GM18505 (cell line): ENCODE measurements around the gene CERT1.
"Not testable (repeated sequence)": the region's sequence is repeated elsewhere in the genome, so short reads cannot be mapped to it uniquely, and the experiment has no call there.

ENCODE experiments used
- ATAC-seq: cut with Tn5 transposase; IDR thresholded peaks from one replicate; pipeline ENCODE4 v1.9.1; 2021; ENCODE audit not compliant: unreplicated experiment
- POLR2A ChIP-seq: IDR thresholded peaks from 4 replicates; pipeline ENCODE4 v1.6.1; 2011; ENCODE audit warnings: borderline replicate concordance; ENCODE audit not compliant: insufficient read depth, insufficient read length; ENCODE audit errors: extremely low read depth

CERT1 gene

DNA sequence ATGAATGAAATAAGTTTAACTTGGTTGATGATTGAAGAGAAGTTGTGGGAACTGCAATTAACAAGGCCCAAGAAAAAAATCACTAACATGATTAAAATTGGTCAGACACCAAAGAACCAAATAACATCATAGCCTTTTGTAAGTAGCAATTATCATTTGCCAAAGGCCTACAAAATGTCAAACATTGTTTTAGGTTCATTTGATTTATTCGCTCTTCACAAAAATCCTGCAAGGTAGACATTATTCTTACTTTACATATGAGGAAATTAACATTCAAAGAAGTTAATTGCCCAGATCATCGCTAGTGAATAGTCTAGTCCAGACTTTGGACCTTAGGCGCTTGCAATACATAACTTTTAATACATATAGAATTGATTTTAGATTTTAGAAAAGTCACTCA, 2.9 kb upstream of the CERT1 start:
- no peak for TF ChIP-seq POLR2A
- no peak for ATAC-seq

DNA sequence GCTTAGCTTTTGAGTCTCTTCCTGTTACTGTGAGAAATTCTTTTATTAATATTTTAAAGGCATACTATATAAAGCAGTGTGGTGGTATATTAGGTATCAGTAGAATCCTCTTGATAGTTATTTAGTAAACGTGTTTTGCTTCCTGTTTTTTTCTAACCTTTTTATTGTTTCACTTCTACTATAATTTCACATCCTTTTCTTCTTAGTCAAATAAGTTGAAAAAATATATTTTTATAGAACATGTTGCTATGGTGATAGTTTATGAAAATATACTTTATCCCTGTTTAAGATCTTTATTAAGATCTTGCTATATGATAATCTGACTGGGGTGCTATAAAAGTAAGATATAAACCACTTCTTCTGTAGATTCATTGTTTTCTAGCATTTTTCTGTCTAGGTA, 2.4 kb upstream of the CERT1 start:
- ATAC-seq: no peak
- no peak for TF ChIP-seq POLR2A

GRCh38 chr5:75512383-75513074, 1.1 kb upstream of the CERT1 start:
- no peak for TF ChIP-seq POLR2A
- no peak for ATAC-seq

GRCh38 chr5:75510836-75511434, 494 bp downstream of the CERT1 start:
- peak; percentile 36 for ATAC-seq
- no peak for TF ChIP-seq POLR2A

DNA sequence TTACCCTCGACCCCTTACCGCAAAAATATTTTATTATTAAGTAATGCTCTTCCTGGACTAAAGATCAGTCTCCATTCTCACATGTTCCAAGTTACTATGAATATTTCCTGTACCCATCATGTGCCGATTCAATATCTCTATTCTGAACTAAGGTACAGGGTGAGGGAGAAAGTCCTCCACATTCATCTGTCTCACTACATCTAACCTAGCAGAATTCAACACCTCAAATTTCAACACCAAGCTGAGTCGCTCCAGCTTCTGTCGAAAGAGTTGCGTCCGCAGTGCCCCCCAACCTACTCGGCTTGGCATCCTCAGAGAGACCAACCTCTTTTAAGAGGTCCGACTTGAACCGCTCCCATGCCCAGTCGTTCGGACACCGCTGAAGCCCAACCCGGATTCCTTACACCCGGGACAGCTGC, 1.0 kb downstream of the CERT1 start:
- TF ChIP-seq POLR2A: no peak
- ATAC-seq: peak; percentile 2

DNA sequence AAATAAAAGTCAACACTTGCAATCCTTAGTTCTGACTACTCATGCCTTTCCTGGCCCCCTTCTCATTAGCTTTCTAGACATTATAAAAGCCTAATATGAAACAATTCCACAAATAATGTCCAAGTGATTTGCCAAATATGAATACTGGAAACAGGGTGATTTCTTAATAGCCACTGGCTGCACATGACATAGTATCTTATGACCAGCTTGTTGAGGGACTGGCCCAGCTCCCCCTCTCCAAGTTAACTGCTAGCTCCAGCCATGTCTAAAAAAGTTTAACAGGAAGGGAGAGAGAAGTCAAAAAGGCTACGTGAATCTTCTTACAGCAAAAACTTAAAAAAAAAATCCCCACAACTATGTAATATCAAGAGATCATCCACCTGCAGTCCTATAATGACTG, 1.5 kb downstream of the CERT1 start:
- TF ChIP-seq POLR2A: no peak
- ATAC-seq: no peak

DNA sequence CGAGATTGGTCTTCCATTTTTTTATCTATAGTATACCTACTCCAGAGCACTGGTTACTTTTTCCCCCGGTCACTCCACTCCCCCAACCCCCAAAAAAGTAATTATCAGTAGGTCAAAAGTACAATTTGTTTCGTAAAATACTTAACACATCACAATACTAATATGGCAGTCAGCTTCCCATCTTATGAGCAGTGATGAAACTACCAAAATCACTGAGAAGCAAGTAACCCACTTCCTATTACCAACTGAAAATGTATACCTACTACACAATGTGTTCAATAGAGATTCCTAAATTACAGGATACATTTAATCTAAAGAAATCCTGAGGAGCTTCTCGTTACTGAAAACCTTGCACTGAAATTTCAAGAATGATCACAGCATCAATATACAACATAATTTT, 1.9 kb downstream of the CERT1 start:
- no peak for TF ChIP-seq POLR2A
- no peak for ATAC-seq

DNA sequence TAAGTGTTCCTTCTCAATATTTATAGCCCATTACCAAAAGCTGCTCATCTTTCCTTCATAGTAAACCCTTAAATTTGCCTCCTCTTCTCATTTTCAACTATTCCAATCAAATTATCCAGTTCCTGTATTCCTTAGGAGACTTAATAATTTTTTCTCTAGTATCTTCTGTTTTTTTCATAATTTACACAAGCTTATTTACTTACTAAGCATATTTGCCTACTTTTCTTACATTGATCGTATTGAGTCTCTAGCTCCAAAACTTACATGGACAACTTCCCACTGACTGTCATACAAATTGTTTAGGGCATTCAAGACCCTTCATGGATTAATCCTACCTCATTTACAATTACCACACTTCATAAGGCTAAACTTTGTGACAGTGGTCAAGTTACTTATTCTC, 3.6 kb downstream of the CERT1 start:
- TF ChIP-seq POLR2A: no peak
- no peak for ATAC-seq

- not testable (repeated sequence) for ATAC-seq
Observed at GRCh38 chr5:75505112-75505511, 6.3 kb downstream of the CERT1 start.

GRCh38 chr5:75498875-75499274, 12.6 kb downstream of the CERT1 start:
- ATAC-seq: not testable (repeated sequence)

GRCh38 chr5:75498208-75498777, 13.1 kb downstream of the CERT1 start:
- no peak for TF ChIP-seq POLR2A
- ATAC-seq: no peak

- TF ChIP-seq POLR2A: no peak
- no peak for ATAC-seq
Observed at GRCh38 chr5:75496026-75496425, 15.4 kb downstream of the CERT1 start.

GRCh38 chr5:75491621-75492020, 19.8 kb downstream of the CERT1 start:
- no peak for ATAC-seq
- TF ChIP-seq POLR2A: no peak

DNA sequence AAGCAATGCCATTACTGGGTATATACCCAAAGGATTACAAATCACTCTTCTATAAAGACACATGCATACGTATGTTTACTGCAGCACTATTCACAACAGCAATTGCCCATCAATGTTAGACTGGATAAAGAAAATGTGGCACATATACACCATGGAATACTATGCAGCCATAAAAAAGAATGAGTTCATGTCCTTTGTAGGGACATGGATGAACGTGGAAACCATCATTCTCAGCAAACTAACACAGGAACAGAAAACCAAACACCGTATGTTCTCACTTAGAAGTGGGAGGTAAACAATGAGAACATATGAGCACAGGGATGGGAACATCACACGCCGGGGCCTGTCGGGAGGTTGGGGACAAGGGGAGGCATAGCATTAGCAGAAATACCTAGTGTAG, 21.6 kb downstream of the CERT1 start:
- ATAC-seq: not testable (repeated sequence)

GRCh38 chr5:75484605-75485004, 26.8 kb downstream of the CERT1 start:
- ATAC-seq: no peak
- TF ChIP-seq POLR2A: no peak
